BLaER1 (cell line): ENCODE data around the gene LRRC59.

ENCODE experiments used
- H3K27ac ChIP-seq: shearing (Covaris generic); formaldehyde crosslinking; 2 replicates; pipeline ENCODE4 v1.8.1; 2022
- H3K27me3 ChIP-seq: shearing (Covaris generic); formaldehyde crosslinking; 2 replicates; pipeline ENCODE4 v1.8.1; 2022
- H3K36me3 ChIP-seq: shearing (Covaris generic); formaldehyde crosslinking; 2 replicates; pipeline ENCODE4 v1.8.1; 2022
- H3K4me1 ChIP-seq: shearing (Covaris generic); formaldehyde crosslinking; 2 replicates; pipeline ENCODE4 v1.8.1; 2022
- H3K4me2 ChIP-seq: shearing (Covaris generic); formaldehyde crosslinking; 2 replicates; pipeline ENCODE4 v1.8.1; 2022
- H3K4me3 ChIP-seq: shearing (Covaris generic); formaldehyde crosslinking; 2 replicates; pipeline ENCODE4 v1.8.1; 2022
- H3K9ac ChIP-seq: shearing (Covaris generic); formaldehyde crosslinking; 2 replicates; pipeline ENCODE4 v1.8.1; 2022
- H3K9me3 ChIP-seq: shearing (Covaris generic); formaldehyde crosslinking; 2 replicates; pipeline ENCODE4 v1.8.1; 2022
- H4K20me1 ChIP-seq: shearing (Covaris generic); formaldehyde crosslinking; 2 replicates; pipeline ENCODE4 v1.8.1; 2022
- Cebpa-rat ChIP-seq: shearing (Covaris generic); IDR thresholded peaks from 2 replicates; pipeline ENCODE4 v1.8.1; 2022

Gene LRRC59

GRCh38 chr17:50372758-50373556, 24.4 kb downstream of the LRRC59 start, which contains the start of the genes EME1 and MRPL27:
EME1 (plus strand) TSS chr17:50373229; CDS start chr17:50375209, 1,980 bp downstream.
MRPL27 (minus strand) TSS chr17:50373184; CDS start chr17:50373170, 14 bp downstream.
- TF ChIP-seq Cebpa-rat: no peak
- H3K4me3 ChIP-seq: peak within 1 kb of the TSS; percentile 75
- peak within 1 kb of the TSS; percentile 88 for H3K4me2 ChIP-seq
- no peaks in the 10 kb centered on the region for H4K20me1 ChIP-seq
- peak within 1 kb of the TSS; percentile 93 for H3K27ac ChIP-seq
- peaks cover 59% of the 10 kb centered on the region for H3K36me3 ChIP-seq
- no peaks in the 10 kb centered on the region for H3K27me3 ChIP-seq
- peaks cover 21% of the 10 kb centered on the region for H3K4me1 ChIP-seq
- H3K9me3 ChIP-seq: no peaks in the 10 kb centered on the region
- H3K9ac ChIP-seq: peak within 1 kb of the TSS; percentile 91

- H3K27ac ChIP-seq: peak overlapping the region; percentile 93
- no peak for TF ChIP-seq Cebpa-rat
- H3K4me1 ChIP-seq: peaks cover 21% of the 10 kb centered on the region
- peak overlapping the region; percentile 75 for H3K4me3 ChIP-seq
- H4K20me1 ChIP-seq: no peaks in the 10 kb centered on the region
- H3K27me3 ChIP-seq: no peaks in the 10 kb centered on the region
- H3K9ac ChIP-seq: peak overlapping the region; percentile 91
- H3K9me3 ChIP-seq: no peaks in the 10 kb centered on the region
- H3K36me3 ChIP-seq: peaks cover 59% of the 10 kb centered on the region
- H3K4me2 ChIP-seq: peak overlapping the region; percentile 88
Measured at GRCh38 chr17:50372222-50372757, 25.0 kb downstream of the LRRC59 start.

GRCh38 chr17:50371526-50371925, 25.8 kb downstream of the LRRC59 start:
- H3K9me3 ChIP-seq: no peaks in the 10 kb centered on the region
- H3K4me1 ChIP-seq: peaks cover 26% of the 10 kb centered on the region
- H3K27ac ChIP-seq: no peak overlapping the region
- peaks cover 1% of the 10 kb centered on the region; the same call in 1 of the 2 replicates for H4K20me1 ChIP-seq
- H3K9ac ChIP-seq: 0 out of 2 replicates have a peak overlapping the region, but pooled peaks have one; percentile 91
- H3K4me2 ChIP-seq: peak overlapping the region; percentile 88
- peaks cover 61% of the 10 kb centered on the region for H3K36me3 ChIP-seq
- H3K4me3 ChIP-seq: no peak overlapping the region
- no peaks in the 10 kb centered on the region for H3K27me3 ChIP-seq
- no peak for TF ChIP-seq Cebpa-rat

- H3K9ac ChIP-seq: no peak overlapping the region
- no peak overlapping the region for H3K4me2 ChIP-seq
- no peaks in the 10 kb centered on the region for H3K9me3 ChIP-seq
- TF ChIP-seq Cebpa-rat: no peak
- no peaks in the 10 kb centered on the region for H3K27me3 ChIP-seq
- H3K27ac ChIP-seq: no peak overlapping the region
- H4K20me1 ChIP-seq: peaks cover 16% of the 10 kb centered on the region
- peaks cover 41% of the 10 kb centered on the region for H3K4me1 ChIP-seq
- peaks cover 60% of the 10 kb centered on the region for H3K36me3 ChIP-seq
- no peak overlapping the region for H3K4me3 ChIP-seq
Measured at GRCh38 chr17:50370052-50370451, 27.3 kb downstream of the LRRC59 start.

GRCh38 chr17:50367401-50367800, 29.9 kb downstream of the LRRC59 start:
- H3K9ac ChIP-seq: no peak overlapping the region
- H3K27me3 ChIP-seq: no peaks in the 10 kb centered on the region
- no peaks in the 10 kb centered on the region for H3K9me3 ChIP-seq
- TF ChIP-seq Cebpa-rat: no peak
- peaks cover 38% of the 10 kb centered on the region for H3K4me1 ChIP-seq
- H4K20me1 ChIP-seq: peaks cover 26% of the 10 kb centered on the region
- no peak overlapping the region for H3K27ac ChIP-seq
- no peak overlapping the region for H3K4me3 ChIP-seq
- H3K4me2 ChIP-seq: no peak overlapping the region
- peaks cover 72% of the 10 kb centered on the region for H3K36me3 ChIP-seq

GRCh38 chr17:50365649-50366393, 31.5 kb downstream of the LRRC59 start:
- H3K9me3 ChIP-seq: no peaks in the 10 kb centered on the region
- TF ChIP-seq Cebpa-rat: no peak
- peak overlapping the region; percentile 34; the same call in 1 of the 2 replicates for H3K9ac ChIP-seq
- H3K27ac ChIP-seq: peak overlapping the region; percentile 45; the same call in 1 of the 2 replicates
- no peak overlapping the region for H3K4me3 ChIP-seq
- peak overlapping the region; percentile 44 for H3K4me2 ChIP-seq
- peaks cover 23% of the 10 kb centered on the region for H3K4me1 ChIP-seq
- no peaks in the 10 kb centered on the region for H3K27me3 ChIP-seq
- peaks cover 73% of the 10 kb centered on the region for H3K36me3 ChIP-seq
- peaks cover 26% of the 10 kb centered on the region for H4K20me1 ChIP-seq

GRCh38 chr17:50365165-50365564, 32.2 kb downstream of the LRRC59 start:
- Histone ChIP-seq H3K4me3 (no peak overlapping the region), H3K27me3 (no peaks in the 10 kb centered on the region), H3K36me3 (peaks cover 73% of the 10 kb centered on the region), H3K27ac (0 out of 2 replicates have a peak overlapping the region, but pooled peaks have one; percentile 45), H3K9ac (0 out of 2 replicates have a peak overlapping the region, but pooled peaks have one; percentile 34), H3K9me3 (no peaks in the 10 kb centered on the region), H3K4me2 (peak overlapping the region; percentile 44), H4K20me1 (peaks cover 32% of the 10 kb centered on the region), H3K4me1 (peaks cover 23% of the 10 kb centered on the region)
- no peak for TF ChIP-seq Cebpa-rat

GRCh38 chr17:50364715-50365114, 32.6 kb downstream of the LRRC59 start:
- Histone ChIP-seq H3K27me3 (no peaks in the 10 kb centered on the region), H3K4me3 (no peak overlapping the region), H3K36me3 (peaks cover 73% of the 10 kb centered on the region), H3K4me1 (peaks cover 23% of the 10 kb centered on the region), H4K20me1 (peaks cover 36% of the 10 kb centered on the region), H3K27ac (no peak overlapping the region), H3K9me3 (no peaks in the 10 kb centered on the region), H3K4me2 (no peak overlapping the region), H3K9ac (no peak overlapping the region)
- TF ChIP-seq Cebpa-rat: no peak

- H3K4me1 ChIP-seq: peaks cover 23% of the 10 kb centered on the region
- H3K27ac ChIP-seq: no peak overlapping the region
- H3K9ac ChIP-seq: no peak overlapping the region
- H3K9me3 ChIP-seq: no peaks in the 10 kb centered on the region
- no peak overlapping the region for H3K4me2 ChIP-seq
- H3K27me3 ChIP-seq: no peaks in the 10 kb centered on the region
- H3K4me3 ChIP-seq: no peak overlapping the region
- peaks cover 73% of the 10 kb centered on the region for H3K36me3 ChIP-seq
- TF ChIP-seq Cebpa-rat: no peak
- peaks cover 43% of the 10 kb centered on the region for H4K20me1 ChIP-seq
Measured at GRCh38 chr17:50364061-50364458, 33.3 kb downstream of the LRRC59 start.
